ENCODE data around the gene ZNF789. TPM values are rescaled to one million over a fixed set of nuclear protein-coding genes. Genes with fewer than 3 reads are reported as not detected.

ZNF789 gene
- total and polyA plus RNA-seq, 9 of the 15 experiments (the other 6 are each of a cell fraction or from before 2014, with no cell fraction given) = 6.1 to 57.0 (median 24.8) TPM

DNA sequence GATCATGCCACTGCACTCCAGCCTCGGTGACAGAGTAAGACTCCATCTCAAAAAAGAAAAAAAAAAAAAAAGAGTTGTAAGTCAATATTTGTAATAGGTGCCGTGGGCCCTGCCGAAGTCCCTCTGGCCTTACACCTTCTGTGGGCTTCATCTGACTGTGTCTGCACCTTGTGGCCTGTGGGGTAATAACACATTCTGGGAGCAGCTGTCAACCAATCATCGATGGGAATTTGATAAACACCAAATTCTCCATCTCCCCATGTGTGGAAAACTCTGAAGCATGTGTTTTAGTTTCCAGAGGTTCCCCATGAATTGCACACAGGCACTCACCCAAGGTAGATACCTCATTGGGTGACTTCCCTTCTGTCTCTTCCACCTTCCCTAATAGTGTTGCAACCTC, 16.5 kb downstream of the ZNF789 start:
- peaks cover 39% of the 10 kb centered on the region for H3K36me3 ChIP-seq (ENCODE audit: control insufficient read depth, insufficient read depth, low read length)
- no peak overlapping the region for H3K27ac ChIP-seq (ENCODE audit: extremely low read depth, low read depth, low read length)
- in situ Hi-C loops (cut with MboI) (no loop called here), intact Hi-C loops (cut with micrococcal nuclease) (no loop called here)
- ChIA-PET POLR2A (interaction anchor here (0.7 to 1.4 kb wide), 6 partner anchors 8 to 81 kb away, joined by 3 to 4 read pairs (median 3); partner anchors contain the start of genes BUD31 and PDAP1), CTCF (ENCODE audit: low intra/inter-chr PET ratio) (interaction anchor here (0.7 kb wide), 1 partner anchor 567 kb away, joined by 4 read pairs; no protein-coding TSS in a partner anchor)
- H3K4me2 ChIP-seq (ENCODE audit: insufficient read depth, low read length) = no peak overlapping the region
- 53% methylated on average over 4 of the region's 4 CpGs for WGBS (ENCODE audit: insufficient coverage, low coverage, missing lambda C conversion rate)
- H3K9ac ChIP-seq (ENCODE audit: insufficient read depth in 1 of 2, low read depth in 2 of 2, low read length in 2 of 2) = no peak overlapping the region
- H3K9me1 ChIP-seq (ENCODE audit: control insufficient read depth, insufficient read depth, low read length) = no peaks in the 10 kb centered on the region
- ATAC-seq (peak; percentile 82), DNase-seq (ENCODE audit: extremely low read depth in 1 of 4, low spot score in 3 of 4) (peak in 3 of 4 experiments; percentile 41 to 56 (median 44)), FAIRE-seq (peak; percentile 71)
- no peak overlapping the region for H2AFZ ChIP-seq (ENCODE audit: low read depth, low read length)
- peaks cover 12% of the 10 kb centered on the region for H3K9me3 ChIP-seq (replicated peaks; ENCODE audit: control insufficient read depth, insufficient read depth, low read depth, low read length)
- no TSS peak for BruUV-seq (replicated peaks)
- H3K79me2 ChIP-seq (ENCODE audit: control insufficient read depth, insufficient read depth, low read length) = 0 out of 3 replicates have a peak, but pooled peaks cover 3% of the 10 kb centered on the region
- H4K20me1 ChIP-seq (replicated peaks; ENCODE audit: control insufficient read depth, insufficient read depth, low read length) = no peaks in the 10 kb centered on the region
- H3K27me3 ChIP-seq (ENCODE audit: control insufficient read depth in 2 of 2, insufficient read depth in 2 of 2, low read length in 2 of 2) = no peaks in the 10 kb centered on the region
- no peaks in the 10 kb centered on the region for H3K4me1 ChIP-seq (replicated peaks in 1 of 2; ENCODE audit: control insufficient read depth in 2 of 2, insufficient read depth in 2 of 2, low read length in 2 of 2)
- no peak overlapping the region for H3K4me3 ChIP-seq
- peak; percentile 29 for TF ChIP-seq MEIS2 (IDR thresholded peaks at IDR 0.05; ENCODE audit: partially characterized antibody)
- peak; percentile 81 for TF ChIP-seq MGA (IDR thresholded peaks at IDR 0.05)
- 0 out of 2 replicates have a peak, but pooled peaks have one; percentile 18 for TF ChIP-seq PKNOX1 (IDR thresholded peaks at IDR 0.05)
- no peak for TF ChIP-seq ARHGAP35 (IDR thresholded peaks at IDR 0.05; ENCODE audit: partially characterized antibody)
- peak in 2 of 3 experiments; percentile 3 to 17; a peak in 3 of 6 replicates for TF ChIP-seq CTCF (IDR thresholded peaks at IDR 0.05 in 2 of 3, conservative IDR thresholded peaks at IDR 0.05 in 1 of 3; ENCODE audit: insufficient read depth in 2 of 3, low read depth in 1 of 3, low read length in 3 of 3)

Measured in K562 (cell line).